Stimulated activated CD4-positive, alpha-beta T cell treated with anti-CD3 and anti-CD28 coated beads, Interleukin-12 subunit alpha, Interleukin-12 subunit beta, amount 100 ng/mL, for 4 hours (primary cell): ENCODE results near the gene TSEN2.
"Not testable (repeated sequence)": the region's sequence is repeated elsewhere in the genome, so short reads cannot be mapped to it uniquely, and the experiment has no call there.

Experiments
- DNase-seq: peaks from one replicate; pipeline ENCODE4 v3.0.0-alpha.2; 2020

Gene TSEN2

GRCh38 chr3:12507591-12508281, 23.5 kb downstream of the TSEN2 start:
- no peak for DNase-seq

GRCh38 chr3:12508291-12508700, 24.0 kb downstream of the TSEN2 start:
- no peak for DNase-seq

- no peak for DNase-seq
Measured at GRCh38 chr3:12509466-12509865, 25.2 kb downstream of the TSEN2 start.

GRCh38 chr3:12512534-12513118, 28.3 kb downstream of the TSEN2 start:
- DNase-seq = no peak

GRCh38 chr3:12513694-12514446, 29.6 kb downstream of the TSEN2 start:
- DNase-seq = no peak

- DNase-seq = no peak
Measured at GRCh38 chr3:12515631-12516030, 31.4 kb downstream of the TSEN2 start.

GRCh38 chr3:12516873-12517272, 32.6 kb downstream of the TSEN2 start:
- DNase-seq = no peak

GRCh38 chr3:12518261-12519028, 34.2 kb downstream of the TSEN2 start:
- no peak for DNase-seq

GRCh38 chr3:12521010-12521409, 36.7 kb downstream of the TSEN2 start:
- DNase-seq = no peak

- no peak for DNase-seq
Measured at GRCh38 chr3:12522721-12523120, 38.4 kb downstream of the TSEN2 start.

GRCh38 chr3:12527757-12528143, 43.5 kb downstream of the TSEN2 start:
- DNase-seq = no peak

GRCh38 chr3:12532182-12532581, 47.9 kb downstream of the TSEN2 start:
- no peak for DNase-seq

GRCh38 chr3:12536423-12536822, 52.1 kb downstream of the TSEN2 start:
- no peak for DNase-seq

GRCh38 chr3:12541625-12542024, 57.3 kb downstream of the TSEN2 start:
- no peak for DNase-seq

GRCh38 chr3:12543497-12543896, 59.2 kb downstream of the TSEN2 start:
- DNase-seq = not testable (repeated sequence)

- no peak for DNase-seq
Measured at GRCh38 chr3:12544652-12545472, 60.6 kb downstream of the TSEN2 start.

GRCh38 chr3:12545473-12545791, 61.2 kb downstream of the TSEN2 start, which contains the start of gene MKRN2OS:
Gene MKRN2OS (minus strand): TSS chr3:12545499. CDS start chr3:12545464, 35 bp downstream.
- no peak for DNase-seq

GRCh38 chr3:12549971-12550760, 65.9 kb downstream of the TSEN2 start:
- no peak for DNase-seq

GRCh38 chr3:12553921-12554391, 69.7 kb downstream of the TSEN2 start:
- DNase-seq = peak; percentile 4

- no peak for DNase-seq
Measured at GRCh38 chr3:12556314-12556689, 72.0 kb downstream of the TSEN2 start.

GRCh38 chr3:12556690-12557472, 72.6 kb downstream of the TSEN2 start, which contains the start of gene MKRN2:
Gene MKRN2 (plus strand): TSS chr3:12557087. CDS start chr3:12557151, 64 bp downstream.
- peak; percentile 85 for DNase-seq
